Fibroblast of peridontal ligament (primary cell): ENCODE data around the gene KCNN2.

Experiments used
- DNase-seq: peaks from one replicate; pipeline ENCODE4 v3.0.0-alpha.2; 2010; ENCODE audit errors: extremely low read depth

Gene KCNN2

DNA sequence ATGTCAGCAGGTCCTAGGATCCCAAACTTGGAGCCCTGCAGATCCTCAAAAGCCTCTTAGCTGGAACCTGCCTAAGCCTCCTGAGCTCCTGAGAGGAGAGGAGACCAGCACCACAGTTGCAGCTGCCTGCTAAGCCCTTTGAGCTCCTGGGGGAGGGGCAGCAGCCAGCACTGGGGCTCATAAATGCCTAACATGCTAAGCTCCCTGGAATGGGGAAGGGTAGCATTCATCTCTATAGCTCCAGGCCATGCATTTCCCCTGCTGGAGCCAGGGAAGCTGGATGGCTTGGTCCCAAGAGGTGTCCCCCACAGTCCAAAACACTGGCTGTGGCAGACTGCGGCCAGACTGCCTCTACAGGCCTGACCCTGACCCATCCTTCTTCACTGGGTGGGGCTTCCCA is 182.7 kb downstream of the KCNN2 start:
- DNase-seq, result no peak
